T47D (cell line): ENCODE measurements around the gene IAPP.

Experiments
- DNase-seq, 2 experiments: peaks; one replicate each; pipeline versions ENCODE4 v3.0.0 to v3.0.0-alpha.2; 2011 to 2012; ENCODE audit warnings: low read depth in 1 of 2, low spot score in 1 of 2
- JUND ChIP-seq: IDR thresholded peaks from 2 replicates; pipeline ENCODE4 v1.6.1; 2012; ENCODE audit warnings: low read depth
- in situ Hi-C: cut with HindIII; loops from 2 replicates; pipeline ENCODE4 v1.10.0; 2016; ENCODE audit warnings: low sequenced_read_pairs, low pct_unique_long_range_greater_than_20kb

IAPP gene

GRCh38 chr12:21372602-21373001, at the start of gene IAPP:
Gene IAPP, plus strand, starts transcription at chr12:21372902. Its CDS starts 450 bp downstream, at chr12:21373352.
- TF ChIP-seq JUND = no peak
- in situ Hi-C loops = no loop called here
- DNase-seq = no peak

GRCh38 chr12:21323736-21324135, 49.0 kb upstream of the IAPP start:
- in situ Hi-C loops = no loop called here
- DNase-seq = no peak
- no peak for TF ChIP-seq JUND

GRCh38 chr12:21324551-21324950, 48.2 kb upstream of the IAPP start:
- no peak for TF ChIP-seq JUND
- in situ Hi-C loops = no loop called here
- DNase-seq = no peak

GRCh38 chr12:21328578-21328977, 44.1 kb upstream of the IAPP start:
- no peak for DNase-seq
- TF ChIP-seq JUND = no peak
- in situ Hi-C loops = no loop called here

GRCh38 chr12:21330682-21331253, 41.9 kb upstream of the IAPP start:
- in situ Hi-C loops = no loop called here
- DNase-seq = peak in 1 of 2 experiments; percentile 21
- TF ChIP-seq JUND = no peak

GRCh38 chr12:21334771-21335325, 37.9 kb upstream of the IAPP start, which contains the start of gene SLCO1A2:
Gene SLCO1A2, minus strand, starts transcription at chr12:21334917. Its CDS starts 270 bp downstream, at chr12:21334647.
- TF ChIP-seq JUND = no peak
- in situ Hi-C loops = no loop called here

GRCh38 chr12:21336656-21337055, 36.0 kb upstream of the IAPP start:
- TF ChIP-seq JUND = no peak
- in situ Hi-C loops = no loop called here
- DNase-seq = peak in 1 of 2 experiments; percentile 35

More at GRCh38 chr12:21334771-21335325, 37.9 kb upstream of the IAPP start, which contains the start of gene SLCO1A2:
- no peak for DNase-seq

- no peak for DNase-seq
- in situ Hi-C loops = no loop called here
- TF ChIP-seq JUND = no peak
These were observed 35.2 kb upstream of the IAPP start for GRCh38 chr12:21337453-21337852.

GRCh38 chr12:21337959-21338744, 34.5 kb upstream of the IAPP start:
- no peak for TF ChIP-seq JUND
- in situ Hi-C loops = no loop called here
- no peak for DNase-seq

- in situ Hi-C loops = no loop called here
- DNase-seq = no peak
- TF ChIP-seq JUND = no peak
These were observed 32.8 kb upstream of the IAPP start for GRCh38 chr12:21339921-21340320.

- no peak for DNase-seq
- in situ Hi-C loops = no loop called here
- TF ChIP-seq JUND = no peak
These were observed 32.3 kb upstream of the IAPP start for GRCh38 chr12:21340403-21340802.

- in situ Hi-C loops = no loop called here
- DNase-seq = no peak
- TF ChIP-seq JUND = no peak
These were observed 30.9 kb upstream of the IAPP start for GRCh38 chr12:21341769-21342168.

- no peak for DNase-seq
- no peak for TF ChIP-seq JUND
- in situ Hi-C loops = no loop called here
These were observed 29.1 kb upstream of the IAPP start for GRCh38 chr12:21343636-21344035.
